ENCODE data around the gene PPP1R10. TPM values are rescaled to one million over a fixed set of nuclear protein-coding genes. Genes with fewer than 3 reads are reported as not detected.

Gene PPP1R10
- total RNA-seq, 1 donor from 2014 or later: 69.1 TPM

GRCh38 chr6:30573113-30573512, 43.9 kb downstream of the PPP1R10 start:
- DNase-seq (ENCODE audit: low read depth) (no peak), FAIRE-seq (no peak)
- H3K27me3 Mint-ChIP-seq (ENCODE audit: low read depth, unreplicated experiment): no peaks in the 10 kb centered on the region
- no peaks in the 10 kb centered on the region for H3K9me3 Mint-ChIP-seq (ENCODE audit: unreplicated experiment)
- Histone ChIP-seq H3K27ac (ENCODE audit: low read depth, low read length) (no peak overlapping the region), H3K79me2 (ENCODE audit: insufficient read depth, low read length) (peaks cover 61% of the 10 kb centered on the region), H3K9ac (ENCODE audit: low read length) (no peak overlapping the region), H3K4me3 (ENCODE audit: insufficient read depth, low read depth, low read length) (no peak overlapping the region), H3K9me3 (ENCODE audit: insufficient read depth, low read depth, low read length) (no peaks in the 10 kb centered on the region), H3K4me2 (ENCODE audit: low read length) (peak overlapping the region; percentile 99), H3K36me3 (ENCODE audit: insufficient read depth, low read length) (peaks cover 12% of the 10 kb centered on the region), H3K27me3 (ENCODE audit: insufficient read depth, low read length) (no peaks in the 10 kb centered on the region), H4K20me1 (ENCODE audit: insufficient read depth, low read length) (peaks cover 52% of the 10 kb centered on the region), H2AFZ (ENCODE audit: low read depth, low read length) (no peak overlapping the region), H3K4me1 (ENCODE audit: insufficient read depth, low read length) (peaks cover 16% of the 10 kb centered on the region)
- peak overlapping the region; percentile 23 for H3K4me3 Mint-ChIP-seq (ENCODE audit: unreplicated experiment)
- peaks cover 2% of the 10 kb centered on the region for H3K36me3 Mint-ChIP-seq (ENCODE audit: low read depth, unreplicated experiment)
- TF ChIP-seq EZH2 (IDR thresholded peaks at IDR 0.05; ENCODE audit: insufficient read depth, low read length) (no peak), CTCF (IDR thresholded peaks at IDR 0.05; ENCODE audit: insufficient read depth, low read depth, low read length) (no peak)
- peaks cover 20% of the 10 kb centered on the region for H3K4me1 Mint-ChIP-seq (ENCODE audit: low read depth, unreplicated experiment)
- no peak overlapping the region for H3K27ac Mint-ChIP-seq (ENCODE audit: unreplicated experiment)

GRCh38 chr6:30572148-30572547, 44.9 kb downstream of the PPP1R10 start:
- peak overlapping the region; percentile 94 for H3K27ac Mint-ChIP-seq (ENCODE audit: unreplicated experiment)
- H4K20me1 ChIP-seq (ENCODE audit: insufficient read depth, low read length): peaks cover 48% of the 10 kb centered on the region

More at GRCh38 chr6:30572148-30572547, 44.9 kb downstream of the PPP1R10 start:
- H3K4me1 Mint-ChIP-seq (ENCODE audit: low read depth, unreplicated experiment): peaks cover 20% of the 10 kb centered on the region
- H3K27ac ChIP-seq (ENCODE audit: low read depth, low read length): no peak overlapping the region
- H3K4me2 ChIP-seq (ENCODE audit: low read length): peak overlapping the region; percentile 99
- peak overlapping the region; percentile 95 for H3K9ac ChIP-seq (ENCODE audit: low read length)
- H3K4me1 ChIP-seq (ENCODE audit: insufficient read depth, low read length): peaks cover 16% of the 10 kb centered on the region
- peak overlapping the region; percentile 91 for H3K4me3 ChIP-seq (ENCODE audit: insufficient read depth, low read depth, low read length)
- no peak overlapping the region for H2AFZ ChIP-seq (ENCODE audit: low read depth, low read length)
- no peak for FAIRE-seq
- H3K36me3 Mint-ChIP-seq (ENCODE audit: low read depth, unreplicated experiment): no peaks in the 10 kb centered on the region
- H3K27me3 ChIP-seq (ENCODE audit: insufficient read depth, low read length): no peaks in the 10 kb centered on the region
- peaks cover 3% of the 10 kb centered on the region for H3K36me3 ChIP-seq (ENCODE audit: insufficient read depth, low read length)
- H3K4me3 Mint-ChIP-seq (ENCODE audit: unreplicated experiment): peak overlapping the region; percentile 99
- peaks cover 57% of the 10 kb centered on the region for H3K79me2 ChIP-seq (ENCODE audit: insufficient read depth, low read length)
- H3K9me3 Mint-ChIP-seq (ENCODE audit: unreplicated experiment): no peaks in the 10 kb centered on the region
- TF ChIP-seq EZH2 (IDR thresholded peaks at IDR 0.05; ENCODE audit: insufficient read depth, low read length) (no peak), CTCF (IDR thresholded peaks at IDR 0.05; ENCODE audit: insufficient read depth, low read depth, low read length) (no peak)
- DNase-seq (ENCODE audit: low read depth): no peak
- H3K27me3 Mint-ChIP-seq (ENCODE audit: low read depth, unreplicated experiment): no peaks in the 10 kb centered on the region
- H3K9me3 ChIP-seq (ENCODE audit: insufficient read depth, low read depth, low read length): no peaks in the 10 kb centered on the region

Data from astrocyte (in vitro differentiated cells and primary cell).